GM12878 (cell line): ENCODE data around the gene LPAR3. TPM values are rescaled to one million over a fixed set of nuclear protein-coding genes. Genes with fewer than 3 reads are reported as not detected.

Experiments used
- ATAC-seq: fragments of 200-7000 bp; cut with Tn5 transposase; 3 replicates; pipeline ENCODE4 v1.9.1; 2020; ENCODE audit warnings: mild to moderate bottlenecking, moderate library complexity
- BruUV-seq: library from RNA; stranded (reverse); fragments of 400-500 nt; replicated peaks from 2 replicates; lab custom pipeline; 2021; lab: Mats Ljungman, UMichigan
- CTCF ChIA-PET: fragments of 300-600 bp; sonication (Branson Sonifier 250); formaldehyde crosslinking; extraction: SDS; loops from one replicate; lab custom pipeline; 2021; ENCODE audit warnings: inconsistent platforms; lab: Yijun Ruan, JAX
- POLR2A ChIA-PET: fragments of 350-600 bp; formaldehyde crosslinking; extraction: SDS; loops from one replicate; lab custom pipeline; 2021; ENCODE audit warnings: inconsistent platforms; lab: Charles Lee
- RAD21 ChIA-PET: fragments of 300-600 bp; sonication (Branson Sonifier 250); formaldehyde crosslinking; loops from one replicate; lab custom pipeline; 2023; ENCODE audit warnings: antibody characterized with exemption; ENCODE audit not compliant: unreplicated experiment; lab: Charles Lee
- SMC1A ChIA-PET: fragments of 300-600 bp; sonication (Branson Sonifier 250); formaldehyde crosslinking; loops from one replicate; lab custom pipeline; 2023; ENCODE audit not compliant: unreplicated experiment, uncharacterized antibody; lab: Charles Lee
- DNase-seq: peaks from one replicate; pipeline ENCODE4 v3.0.0-alpha.2; 2011; ENCODE audit warnings: low read depth, low spot score
- FAIRE-seq: peaks from 3 replicates; lab custom pipeline; 2011; peaks lifted over from hg19 to GRCh38; lab: Jason Lieb, UNC
- H2AFZ ChIP-seq: 2 replicates; pipeline ENCODE4 v1.6.0; 2011; ENCODE audit warnings: low read depth, low read length, control low read depth; ENCODE audit not compliant: control insufficient read depth
- H3K27ac ChIP-seq: 2 replicates; pipeline ENCODE4 v1.5.1; 2011; ENCODE audit warnings: control low read depth; ENCODE audit not compliant: control insufficient read depth, insufficient read depth
- H3K27me3 ChIP-seq, 2 experiments: replicated peaks in 1 of 2; 2 replicates each; pipeline versions ENCODE4 v1.6.0 to v1.6.1; 2011; ENCODE audit warnings: low read length in 1 of 2; ENCODE audit not compliant: control insufficient read depth in 2 of 2, insufficient read depth in 2 of 2
- H3K36me3 ChIP-seq, 2 experiments: 2 replicates each; pipeline ENCODE4 v1.5.1; 2011; ENCODE audit warnings: low read length in 1 of 2; ENCODE audit not compliant: control insufficient read depth in 2 of 2, insufficient read depth in 2 of 2
- H3K4me1 ChIP-seq: 2 replicates; pipeline ENCODE4 v1.6.1; 2011; ENCODE audit warnings: mild to moderate bottlenecking, low read length, moderate library complexity, mixed read lengths; ENCODE audit not compliant: control insufficient read depth, insufficient read depth
- H3K4me2 ChIP-seq: 2 replicates; pipeline ENCODE4 v1.6.0; 2011; ENCODE audit warnings: control low read depth; ENCODE audit not compliant: control insufficient read depth, insufficient read depth
- H3K4me3 ChIP-seq: fragments of 200-600 bp; sonication (generic); 2 replicates; pipeline ENCODE4 v1.5.1; 2016
- H3K79me2 ChIP-seq: 2 replicates; pipeline ENCODE4 v1.6.0; 2011; ENCODE audit warnings: low read length; ENCODE audit not compliant: control insufficient read depth, insufficient read depth
- H3K9ac ChIP-seq: 2 replicates; pipeline ENCODE4 v1.8.0; 2011; ENCODE audit warnings: low read length, control low read depth, mixed read lengths; ENCODE audit not compliant: control insufficient read depth, insufficient read depth
- H3K9me3 ChIP-seq: replicated peaks from 3 replicates; pipeline ENCODE4 v1.5.1; 2011; ENCODE audit warnings: mild to moderate bottlenecking, low read length; ENCODE audit not compliant: control insufficient read depth, insufficient read depth
- H4K20me1 ChIP-seq: 2 replicates; pipeline ENCODE4 v1.6.0; 2011; ENCODE audit not compliant: control insufficient read depth, insufficient read depth
- ATF7 ChIP-seq: fragments of 450-650 bp; IDR thresholded peaks from 2 replicates; pipeline ENCODE4 v1.6.1; 2016; ENCODE audit warnings: low read depth, mild to moderate bottlenecking
- NFXL1 ChIP-seq: fragments of 450-650 bp; IDR thresholded peaks from 2 replicates; pipeline ENCODE4 v1.6.1; 2017; ENCODE audit warnings: antibody characterized with exemption, mild to moderate bottlenecking, borderline replicate concordance
- POLR2A ChIP-seq: IDR thresholded peaks from 2 replicates; pipeline ENCODE4 v1.6.1; 2011; ENCODE audit warnings: low read depth, mild to moderate bottlenecking, low read length
- TARDBP ChIP-seq: IDR thresholded peaks from 2 replicates; pipeline ENCODE4 v1.6.1; 2016; ENCODE audit warnings: borderline replicate concordance
- TCF3 ChIP-seq: IDR thresholded peaks from 2 replicates; pipeline ENCODE4 v1.6.1; 2012; ENCODE audit warnings: low read depth, mild to moderate bottlenecking, low read length, borderline replicate concordance; ENCODE audit not compliant: insufficient read depth
- WGBS: methylation state at CpG from one replicate; pipeline ENCODE4 v1.1.6; 2016; ENCODE audit warnings: low lambda C conversion rate; ENCODE audit not compliant: insufficient replicate concordance, insufficient coverage; ENCODE audit errors: missing lambda C conversion rate; 5-methylcytosine and 5-hydroxymethylcytosine counted together
- in situ Hi-C: fragments of 300-500 bp; cut with MboI; formaldehyde crosslinking; loops from 9 replicates; pipeline ENCODE4 v1.14.3; 2018; ENCODE audit warnings: mixed read lengths
- intact Hi-C: fragments of 100-400 bp; cut with micrococcal nuclease; formaldehyde crosslinking; loops from one replicate; pipeline ENCODE4 v1.14.2; 2022; ENCODE audit not compliant: unreplicated experiment
- polyA plus RNA-seq, 11 experiments: library from polyadenylated mRNA; depleted of rRNA in 4 of 11; unstranded in 6 of 11; stranded (reverse) in 5 of 11; fragments of >200 nt; fragmentation: Nextera tagmentation in 4 of 11; fragmentation: Illumina TruSeq in 1 of 11; extraction: Ambion mirVana in 4 of 11; extraction: Trizol in 1 of 11; gene quantifications; 1 replicate in 1 of 11; 2 replicates in 10 of 11; pipeline versions ENCODE4 v1.2.1 to v1.2.3, GENCODE V29; 2011 to 2016; ENCODE audit warnings: inconsistent platforms in 2 of 11, missing spikeins in 2 of 11, low read depth in 1 of 11
- total RNA-seq, 4 experiments: library from RNA; depleted of rRNA in 3 of 4; stranded (reverse); fragments of >200 nt in 3 of 4; fragmentation: Illumina TruSeq in 1 of 4; extraction: Trizol in 1 of 4; gene quantifications; 2 replicates each; pipeline versions ENCODE4 v1.2.1 to v1.2.3, GENCODE V29; 2013 to 2021
- TF ChIP-seq, protein P1 (sequence below): fragments of 450-650 bp; formaldehyde crosslinking; IDR thresholded peaks from 2 replicates; pipeline ENCODE4 v1.5.0; 2022; ENCODE audit warnings: mild to moderate bottlenecking, missing genetic modification characterization
- TF ChIP-seq, protein P2 (sequence below): fragments of 450-650 bp; IDR thresholded peaks from 2 replicates; pipeline ENCODE4 v1.6.1; 2017; ENCODE audit warnings: low read depth, mild to moderate bottlenecking, moderate library complexity
- TF ChIP-seq, protein P3 (sequence below): fragments of 150-350 bp; IDR thresholded peaks from 2 replicates; pipeline ENCODE4 v1.6.1; 2014; ENCODE audit warnings: mild to moderate bottlenecking, low read depth, low read length

LPAR3 gene
- total and polyA plus RNA-seq, 10 of the 15 experiments (the other 5 are each of a cell fraction or from before 2014, with no cell fraction given) = 0.03 to 0.31 (median 0.09) TPM; not detected in 3

- TF ChIP-seq, protein P1, sequence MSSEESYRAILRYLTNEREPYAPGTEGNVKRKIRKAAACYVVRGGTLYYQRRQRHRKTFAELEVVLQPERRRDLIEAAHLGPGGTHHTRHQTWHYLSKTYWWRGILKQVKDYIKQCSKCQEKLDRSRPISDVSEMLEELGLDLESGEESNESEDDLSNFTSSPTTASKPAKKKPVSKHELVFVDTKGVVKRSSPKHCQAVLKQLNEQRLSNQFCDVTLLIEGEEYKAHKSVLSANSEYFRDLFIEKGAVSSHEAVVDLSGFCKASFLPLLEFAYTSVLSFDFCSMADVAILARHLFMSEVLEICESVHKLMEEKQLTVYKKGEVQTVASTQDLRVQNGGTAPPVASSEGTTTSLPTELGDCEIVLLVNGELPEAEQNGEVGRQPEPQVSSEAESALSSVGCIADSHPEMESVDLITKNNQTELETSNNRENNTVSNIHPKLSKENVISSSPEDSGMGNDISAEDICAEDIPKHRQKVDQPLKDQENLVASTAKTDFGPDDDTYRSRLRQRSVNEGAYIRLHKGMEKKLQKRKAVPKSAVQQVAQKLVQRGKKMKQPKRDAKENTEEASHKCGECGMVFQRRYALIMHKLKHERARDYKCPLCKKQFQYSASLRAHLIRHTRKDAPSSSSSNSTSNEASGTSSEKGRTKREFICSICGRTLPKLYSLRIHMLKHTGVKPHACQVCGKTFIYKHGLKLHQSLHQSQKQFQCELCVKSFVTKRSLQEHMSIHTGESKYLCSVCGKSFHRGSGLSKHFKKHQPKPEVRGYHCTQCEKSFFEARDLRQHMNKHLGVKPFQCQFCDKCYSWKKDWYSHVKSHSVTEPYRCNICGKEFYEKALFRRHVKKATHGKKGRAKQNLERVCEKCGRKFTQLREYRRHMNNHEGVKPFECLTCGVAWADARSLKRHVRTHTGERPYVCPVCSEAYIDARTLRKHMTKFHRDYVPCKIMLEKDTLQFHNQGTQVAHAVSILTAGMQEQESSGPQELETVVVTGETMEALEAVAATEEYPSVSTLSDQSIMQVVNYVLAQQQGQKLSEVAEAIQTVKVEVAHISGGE (CRISPR knock-in tag) = no peak
- TF ChIP-seq, protein P2, sequence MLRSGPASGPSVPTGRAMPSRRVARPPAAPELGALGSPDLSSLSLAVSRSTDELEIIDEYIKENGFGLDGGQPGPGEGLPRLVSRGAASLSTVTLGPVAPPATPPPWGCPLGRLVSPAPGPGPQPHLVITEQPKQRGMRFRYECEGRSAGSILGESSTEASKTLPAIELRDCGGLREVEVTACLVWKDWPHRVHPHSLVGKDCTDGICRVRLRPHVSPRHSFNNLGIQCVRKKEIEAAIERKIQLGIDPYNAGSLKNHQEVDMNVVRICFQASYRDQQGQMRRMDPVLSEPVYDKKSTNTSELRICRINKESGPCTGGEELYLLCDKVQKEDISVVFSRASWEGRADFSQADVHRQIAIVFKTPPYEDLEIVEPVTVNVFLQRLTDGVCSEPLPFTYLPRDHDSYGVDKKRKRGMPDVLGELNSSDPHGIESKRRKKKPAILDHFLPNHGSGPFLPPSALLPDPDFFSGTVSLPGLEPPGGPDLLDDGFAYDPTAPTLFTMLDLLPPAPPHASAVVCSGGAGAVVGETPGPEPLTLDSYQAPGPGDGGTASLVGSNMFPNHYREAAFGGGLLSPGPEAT = no peak
Observed at GRCh38 chr1:84835169-84835568, 57.8 kb downstream of the LPAR3 start (continued).

GRCh38 chr1:84834419-84835064 lies 58.5 kb downstream of the LPAR3 start:
- BruUV-seq = no TSS peak
- Histone ChIP-seq H2AFZ (no peak overlapping the region), H3K79me2 (no peaks in the 10 kb centered on the region), H3K4me3 (no peak overlapping the region), H3K27ac (no peak overlapping the region), H3K9ac (no peak overlapping the region), H3K36me3 (no peaks in the 10 kb centered on the region), H3K27me3 (peaks cover 0 to 2% of the 10 kb centered on the region in 2 experiments; a peak in 1 of 4 replicates), H3K4me2 (no peak overlapping the region), H4K20me1 (no peaks in the 10 kb centered on the region), H3K9me3 (no peaks in the 10 kb centered on the region), H3K4me1 (no peaks in the 10 kb centered on the region)
- intact Hi-C loops (no loop called here), in situ Hi-C loops (no loop called here)
- DNase-seq (no peak), ATAC-seq (no peak), FAIRE-seq (no peak)
- 31% methylated on average over 1 of the region's 1 CpG for WGBS
- RAD21 ChIA-PET = interaction anchor here (1.0 kb wide), 1 partner anchor 193 kb away, joined by 3 read pairs; no protein-coding TSS in a partner anchor
- CTCF ChIA-PET = interaction anchor here (1.0 to 1.8 kb wide), 2 partner anchors 62 to 101 kb away, joined by 3 to 5 read pairs; no protein-coding TSS in a partner anchor
- POLR2A ChIA-PET = no interaction called here
- TF ChIP-seq POLR2A (no peak), ATF7 (no peak), TCF3 (no peak), NFXL1 (no peak), TARDBP (no peak)
- TF ChIP-seq, protein P3, sequence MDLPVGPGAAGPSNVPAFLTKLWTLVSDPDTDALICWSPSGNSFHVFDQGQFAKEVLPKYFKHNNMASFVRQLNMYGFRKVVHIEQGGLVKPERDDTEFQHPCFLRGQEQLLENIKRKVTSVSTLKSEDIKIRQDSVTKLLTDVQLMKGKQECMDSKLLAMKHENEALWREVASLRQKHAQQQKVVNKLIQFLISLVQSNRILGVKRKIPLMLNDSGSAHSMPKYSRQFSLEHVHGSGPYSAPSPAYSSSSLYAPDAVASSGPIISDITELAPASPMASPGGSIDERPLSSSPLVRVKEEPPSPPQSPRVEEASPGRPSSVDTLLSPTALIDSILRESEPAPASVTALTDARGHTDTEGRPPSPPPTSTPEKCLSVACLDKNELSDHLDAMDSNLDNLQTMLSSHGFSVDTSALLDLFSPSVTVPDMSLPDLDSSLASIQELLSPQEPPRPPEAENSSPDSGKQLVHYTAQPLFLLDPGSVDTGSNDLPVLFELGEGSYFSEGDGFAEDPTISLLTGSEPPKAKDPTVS = no peak
- TF ChIP-seq, all 136 proteins: peak for 0
- SMC1A ChIA-PET = interaction anchor here (0.6 to 1.2 kb wide), 3 partner anchors 37 to 798 kb away, joined by 3 to 4 read pairs (median 3); no protein-coding TSS in a partner anchor
